Measurements from ENCODE around the gene TIFAB. TPM values are rescaled to one million over a fixed set of nuclear protein-coding genes. Genes with fewer than 3 reads are reported as not detected.

The TIFAB gene
- total and polyA plus RNA-seq, 12 donors, result under 0.01 to 1.7 (median 0.04) TPM; not detected in 8

DNA sequence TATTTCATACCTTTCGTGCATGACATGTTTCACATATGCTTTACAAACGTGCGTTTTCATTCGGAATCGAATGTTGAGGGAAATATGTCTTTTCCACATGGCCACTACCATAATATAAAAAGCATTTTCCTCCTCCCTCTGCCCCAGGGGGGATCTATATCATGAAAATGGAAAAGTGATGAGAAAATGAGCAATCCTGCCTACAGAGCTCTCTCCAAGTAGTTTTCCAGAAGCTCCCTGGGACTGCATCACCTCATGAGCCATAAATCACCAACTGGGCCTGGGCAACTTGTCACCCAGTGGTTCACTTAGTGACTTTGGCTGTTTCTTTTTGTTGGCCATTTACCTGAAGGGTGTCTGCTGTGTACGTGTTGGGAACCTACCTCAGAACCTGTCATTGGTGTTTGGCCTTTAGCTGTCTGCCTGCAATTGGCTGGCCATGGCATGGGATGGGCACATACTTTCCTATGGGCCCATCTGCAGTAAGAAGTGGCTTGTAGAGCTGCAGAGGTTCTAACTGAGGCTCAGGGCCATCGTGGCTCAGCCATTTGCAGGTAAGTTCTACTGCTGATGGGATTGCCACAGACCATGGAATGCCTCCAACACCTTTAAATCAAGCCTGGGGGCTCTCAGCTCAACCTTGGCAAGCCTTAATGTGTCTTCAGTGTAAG, 9.5 kb upstream of the TIFAB start:
- DNase-seq (no peak), ATAC-seq (no peak)
- Histone ChIP-seq H3K9me3 (no peaks in the 10 kb centered on the region), H3K27ac (no peak overlapping the region), H3K4me1 (peaks cover 0 to 24% (median 4%) of the 10 kb centered on the region in 9 donors), H3K36me3 (no peaks in the 10 kb centered on the region), H3K4me3 (no peak overlapping the region), H3K27me3 (peaks cover 0 to 71% (median 51%) of the 10 kb centered on the region in 7 donors)
- TF ChIP-seq, protein P1, sequence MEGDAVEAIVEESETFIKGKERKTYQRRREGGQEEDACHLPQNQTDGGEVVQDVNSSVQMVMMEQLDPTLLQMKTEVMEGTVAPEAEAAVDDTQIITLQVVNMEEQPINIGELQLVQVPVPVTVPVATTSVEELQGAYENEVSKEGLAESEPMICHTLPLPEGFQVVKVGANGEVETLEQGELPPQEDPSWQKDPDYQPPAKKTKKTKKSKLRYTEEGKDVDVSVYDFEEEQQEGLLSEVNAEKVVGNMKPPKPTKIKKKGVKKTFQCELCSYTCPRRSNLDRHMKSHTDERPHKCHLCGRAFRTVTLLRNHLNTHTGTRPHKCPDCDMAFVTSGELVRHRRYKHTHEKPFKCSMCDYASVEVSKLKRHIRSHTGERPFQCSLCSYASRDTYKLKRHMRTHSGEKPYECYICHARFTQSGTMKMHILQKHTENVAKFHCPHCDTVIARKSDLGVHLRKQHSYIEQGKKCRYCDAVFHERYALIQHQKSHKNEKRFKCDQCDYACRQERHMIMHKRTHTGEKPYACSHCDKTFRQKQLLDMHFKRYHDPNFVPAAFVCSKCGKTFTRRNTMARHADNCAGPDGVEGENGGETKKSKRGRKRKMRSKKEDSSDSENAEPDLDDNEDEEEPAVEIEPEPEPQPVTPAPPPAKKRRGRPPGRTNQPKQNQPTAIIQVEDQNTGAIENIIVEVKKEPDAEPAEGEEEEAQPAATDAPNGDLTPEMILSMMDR (IDR thresholded peaks at IDR 0.05), result no peak
- intact Hi-C loops (cut with DNase I), result loop anchor here in 5 of 10 donors (5.0 to 10.0 kb wide), 4 partner anchors 353 to 373 kb away; partner anchors contain the start of gene SLC25A48 (in 3 of the 5)
- WGBS, 2 donors, result 78 to 89% methylated on average over 7 of the region's 7 CpGs

DNA sequence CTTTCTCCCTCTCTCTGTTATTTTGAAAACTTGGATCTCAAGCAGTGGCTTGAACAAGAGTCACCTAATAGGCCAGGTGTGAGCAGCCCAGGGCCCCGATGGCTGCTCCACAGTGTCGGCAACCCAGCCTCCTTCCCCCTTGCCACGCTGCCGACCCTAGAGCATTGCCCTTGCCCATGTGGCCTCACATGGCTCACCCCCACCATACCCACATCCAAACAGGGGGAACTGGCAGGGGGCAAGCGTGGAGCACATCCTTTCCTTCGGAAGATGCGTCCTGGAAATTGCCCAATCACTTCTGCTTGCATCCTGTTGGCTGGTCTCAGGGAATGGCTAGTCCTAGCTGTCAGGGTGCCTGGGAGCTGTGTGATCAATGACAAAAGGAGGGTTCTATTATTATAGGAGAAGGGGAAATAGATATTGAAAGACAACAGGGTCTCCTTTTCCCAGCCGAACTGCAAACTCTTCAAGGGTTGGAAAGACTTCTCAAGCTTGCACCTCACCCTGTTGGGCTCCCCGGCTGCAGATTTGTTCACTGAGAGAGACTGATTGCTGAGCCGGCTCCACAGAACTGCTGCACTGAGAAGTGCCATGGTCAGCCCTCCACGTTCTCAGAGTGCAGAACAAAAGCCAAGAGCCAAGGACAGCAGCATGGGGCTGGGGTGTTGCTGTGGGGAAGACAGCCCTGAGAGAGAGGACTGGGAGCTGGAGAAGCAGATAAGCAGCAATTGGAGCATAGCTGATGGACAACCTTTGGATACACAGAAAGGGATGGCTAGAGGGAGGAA, 8.3 kb upstream of the TIFAB start:
- H3K4me1 ChIP-seq, result peaks cover 0 to 25% (median 0%) of the 10 kb centered on the region in 9 donors
- no peak overlapping the region for H3K27ac ChIP-seq
- H3K9me3 ChIP-seq, result no peaks in the 10 kb centered on the region
- intact Hi-C loops (cut with DNase I), result loop anchor here in 5 of 10 donors (5.0 to 10.0 kb wide), 4 partner anchors 354 to 374 kb away; partner anchors contain the start of gene SLC25A48 (in 3 of the 5)
- no peak overlapping the region for H3K4me3 ChIP-seq
- ATAC-seq, result no peak
- no peaks in the 10 kb centered on the region for H3K36me3 ChIP-seq
- 81 to 83% methylated on average over 11 of the region's 11 CpGs for WGBS, 2 donors
- TF ChIP-seq, protein P1 (IDR thresholded peaks at IDR 0.05), result no peak
- H3K27me3 ChIP-seq, result peaks cover 0 to 68% (median 41%) of the 10 kb centered on the region in 7 donors
- no peak for DNase-seq

DNA sequence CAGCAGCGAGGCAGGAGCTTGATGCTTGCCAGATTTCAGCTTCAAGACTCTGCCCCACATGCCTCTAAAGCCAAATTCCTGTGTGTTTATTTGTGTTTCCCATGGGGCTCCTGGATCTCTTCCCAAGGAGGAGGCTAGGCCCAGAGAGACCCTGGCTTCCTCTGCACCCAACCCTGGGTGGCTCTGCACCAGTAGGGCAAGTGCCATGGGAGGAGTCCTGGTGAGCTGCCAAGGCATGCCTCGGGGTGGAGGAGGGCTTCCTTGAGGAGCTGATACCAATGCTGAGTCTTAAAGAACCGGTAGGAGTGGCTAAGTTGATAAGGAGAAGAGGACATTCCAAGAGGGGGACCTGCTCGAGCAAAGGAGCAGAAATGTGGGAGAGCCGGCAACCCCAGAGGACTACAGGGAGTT, 6.8 kb upstream of the TIFAB start:
- TF ChIP-seq, protein P1 (IDR thresholded peaks at IDR 0.05), result no peak
- Histone ChIP-seq H3K27ac (no peak overlapping the region), H3K27me3 (peaks cover 0 to 53% (median 25%) of the 10 kb centered on the region in 7 donors), H3K4me3 (no peak overlapping the region), H3K36me3 (no peaks in the 10 kb centered on the region), H3K9me3 (no peaks in the 10 kb centered on the region), H3K4me1 (peaks cover 0 to 26% (median 0%) of the 10 kb centered on the region in 9 donors)
- WGBS, 2 donors, result 27 to 37% methylated on average over 5 of the region's 5 CpGs
- ATAC-seq (no peak), DNase-seq (no peak)
- intact Hi-C loops (cut with DNase I), result no loop called here

DNA sequence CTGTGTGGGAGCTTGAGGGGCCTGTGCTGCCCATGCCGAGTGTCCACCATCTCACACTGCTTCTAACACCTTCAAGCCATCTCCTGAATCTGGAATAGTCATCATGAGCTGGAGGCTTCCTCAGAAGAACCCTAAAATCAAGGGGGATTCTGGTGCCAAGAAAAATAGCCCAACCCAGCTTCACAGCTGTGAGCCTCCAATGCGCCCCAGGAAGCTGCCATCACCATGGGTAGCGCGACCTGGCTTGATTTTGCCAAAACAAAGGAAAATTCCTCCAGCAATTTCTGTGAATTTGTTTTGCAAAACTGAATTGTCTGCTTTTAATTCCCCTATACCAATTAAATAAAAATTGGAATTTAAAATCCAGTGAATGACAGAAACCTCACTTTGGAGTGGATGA, 6.2 kb upstream of the TIFAB start:
- no peak for ATAC-seq
- Histone ChIP-seq H3K4me3 (no peak overlapping the region), H3K36me3 (no peaks in the 10 kb centered on the region), H3K4me1 (peaks cover 0 to 26% (median 0%) of the 10 kb centered on the region in 9 donors), H3K9me3 (no peaks in the 10 kb centered on the region), H3K27me3 (peaks cover 0 to 50% (median 20%) of the 10 kb centered on the region in 7 donors), H3K27ac (no peak overlapping the region)
- intact Hi-C loops (cut with DNase I), result no loop called here
- WGBS, 2 donors, result 89 to 96% methylated on average over 4 of the region's 4 CpGs
- no peak for DNase-seq
- TF ChIP-seq, protein P1 (IDR thresholded peaks at IDR 0.05), result no peak
